ENCODE results near the gene KLHL29.

DNA sequence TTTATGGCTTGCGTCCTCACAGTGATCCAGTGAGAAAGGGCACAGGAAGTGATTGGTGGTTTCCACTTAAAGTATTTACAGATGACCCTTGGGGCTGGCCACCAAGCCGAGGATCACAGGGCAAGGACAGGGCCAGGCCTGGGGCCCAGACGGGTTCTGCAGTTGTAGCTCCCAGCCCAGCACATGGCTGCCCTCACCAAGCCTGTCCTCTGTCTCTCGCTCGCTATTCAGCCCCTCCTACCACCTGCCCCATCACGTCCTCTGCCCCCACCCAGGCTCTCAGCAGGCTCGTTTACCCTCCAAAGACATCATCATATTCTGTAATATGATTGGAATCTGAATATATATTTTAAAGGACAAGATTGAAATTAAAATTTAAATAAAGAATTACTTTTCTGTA lies 246.0 kb downstream of the KLHL29 start:
- TF ChIP-seq, protein P1, sequence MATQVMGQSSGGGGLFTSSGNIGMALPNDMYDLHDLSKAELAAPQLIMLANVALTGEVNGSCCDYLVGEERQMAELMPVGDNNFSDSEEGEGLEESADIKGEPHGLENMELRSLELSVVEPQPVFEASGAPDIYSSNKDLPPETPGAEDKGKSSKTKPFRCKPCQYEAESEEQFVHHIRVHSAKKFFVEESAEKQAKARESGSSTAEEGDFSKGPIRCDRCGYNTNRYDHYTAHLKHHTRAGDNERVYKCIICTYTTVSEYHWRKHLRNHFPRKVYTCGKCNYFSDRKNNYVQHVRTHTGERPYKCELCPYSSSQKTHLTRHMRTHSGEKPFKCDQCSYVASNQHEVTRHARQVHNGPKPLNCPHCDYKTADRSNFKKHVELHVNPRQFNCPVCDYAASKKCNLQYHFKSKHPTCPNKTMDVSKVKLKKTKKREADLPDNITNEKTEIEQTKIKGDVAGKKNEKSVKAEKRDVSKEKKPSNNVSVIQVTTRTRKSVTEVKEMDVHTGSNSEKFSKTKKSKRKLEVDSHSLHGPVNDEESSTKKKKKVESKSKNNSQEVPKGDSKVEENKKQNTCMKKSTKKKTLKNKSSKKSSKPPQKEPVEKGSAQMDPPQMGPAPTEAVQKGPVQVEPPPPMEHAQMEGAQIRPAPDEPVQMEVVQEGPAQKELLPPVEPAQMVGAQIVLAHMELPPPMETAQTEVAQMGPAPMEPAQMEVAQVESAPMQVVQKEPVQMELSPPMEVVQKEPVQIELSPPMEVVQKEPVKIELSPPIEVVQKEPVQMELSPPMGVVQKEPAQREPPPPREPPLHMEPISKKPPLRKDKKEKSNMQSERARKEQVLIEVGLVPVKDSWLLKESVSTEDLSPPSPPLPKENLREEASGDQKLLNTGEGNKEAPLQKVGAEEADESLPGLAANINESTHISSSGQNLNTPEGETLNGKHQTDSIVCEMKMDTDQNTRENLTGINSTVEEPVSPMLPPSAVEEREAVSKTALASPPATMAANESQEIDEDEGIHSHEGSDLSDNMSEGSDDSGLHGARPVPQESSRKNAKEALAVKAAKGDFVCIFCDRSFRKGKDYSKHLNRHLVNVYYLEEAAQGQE (IDR thresholded peaks at IDR 0.05; ENCODE audit: insufficient read depth in 1 of 2, low read depth in 2 of 2, low read length in 2 of 2), result no peak
- no peak for TF ChIP-seq TAF1 (IDR thresholded peaks at IDR 0.05; ENCODE audit: borderline replicate concordance, insufficient read depth, low read length)
- TF ChIP-seq FOXP2 (optimal IDR thresholded peaks at IDR 0.05; ENCODE audit: borderline replicate concordance, extremely low read depth, extremely low read length, insufficient read depth), result no peak
